Measurements from ENCODE around the gene RALGAPA2.

The RALGAPA2 gene

GRCh38 chr20:20409331-20409730, 303.1 kb downstream of the RALGAPA2 start:
- Histone ChIP-seq H3K27me3 (replicated peaks; ENCODE audit: control insufficient read depth, insufficient read depth, low read length) (no peaks in the 10 kb centered on the region), H3K4me1 (ENCODE audit: control insufficient read depth, insufficient read depth, low read length) (peaks cover 11% of the 10 kb centered on the region), H3K9ac (ENCODE audit: low read length) (no peak overlapping the region), H3K36me3 (ENCODE audit: control insufficient read depth, insufficient read depth, low read length, severe bottlenecking) (no peaks in the 10 kb centered on the region), H3K4me3 (ENCODE audit: low read length) (no peak overlapping the region), H3K9me3 (ENCODE audit: control insufficient read depth, low read length) (no peaks in the 10 kb centered on the region)
- DNase-seq (ENCODE audit: low read depth): no peak

GRCh38 chr20:20407891-20408805, 304.3 kb downstream of the RALGAPA2 start:
- no peak overlapping the region for H3K4me3 ChIP-seq (ENCODE audit: low read length)
- peaks cover 11% of the 10 kb centered on the region for H3K4me1 ChIP-seq (ENCODE audit: control insufficient read depth, insufficient read depth, low read length)
- H3K9ac ChIP-seq (ENCODE audit: low read length): no peak overlapping the region
- DNase-seq (ENCODE audit: low read depth): peak; percentile 32
- H3K27me3 ChIP-seq (replicated peaks; ENCODE audit: control insufficient read depth, insufficient read depth, low read length): no peaks in the 10 kb centered on the region
- no peaks in the 10 kb centered on the region for H3K9me3 ChIP-seq (ENCODE audit: control insufficient read depth, low read length)
- no peaks in the 10 kb centered on the region for H3K36me3 ChIP-seq (ENCODE audit: control insufficient read depth, insufficient read depth, low read length, severe bottlenecking)

GRCh38 chr20:20406306-20406705, 306.1 kb downstream of the RALGAPA2 start:
- H3K9ac ChIP-seq (ENCODE audit: low read length): no peak overlapping the region
- H3K27me3 ChIP-seq (replicated peaks; ENCODE audit: control insufficient read depth, insufficient read depth, low read length): no peaks in the 10 kb centered on the region
- peaks cover 11% of the 10 kb centered on the region for H3K4me1 ChIP-seq (ENCODE audit: control insufficient read depth, insufficient read depth, low read length)
- no peak overlapping the region for H3K4me3 ChIP-seq (ENCODE audit: low read length)
- DNase-seq (ENCODE audit: low read depth): no peak
- no peaks in the 10 kb centered on the region for H3K9me3 ChIP-seq (ENCODE audit: control insufficient read depth, low read length)
- H3K36me3 ChIP-seq (ENCODE audit: control insufficient read depth, insufficient read depth, low read length, severe bottlenecking): peaks cover 3% of the 10 kb centered on the region

GRCh38 chr20:20405623-20406022, 306.8 kb downstream of the RALGAPA2 start:
- H3K9ac ChIP-seq (ENCODE audit: low read length): no peak overlapping the region
- no peak for DNase-seq (ENCODE audit: low read depth)
- H3K9me3 ChIP-seq (ENCODE audit: control insufficient read depth, low read length): no peaks in the 10 kb centered on the region
- H3K36me3 ChIP-seq (ENCODE audit: control insufficient read depth, insufficient read depth, low read length, severe bottlenecking): peaks cover 3% of the 10 kb centered on the region
- peaks cover 11% of the 10 kb centered on the region for H3K4me1 ChIP-seq (ENCODE audit: control insufficient read depth, insufficient read depth, low read length)
- H3K27me3 ChIP-seq (replicated peaks; ENCODE audit: control insufficient read depth, insufficient read depth, low read length): no peaks in the 10 kb centered on the region
- no peak overlapping the region for H3K4me3 ChIP-seq (ENCODE audit: low read length)

- Histone ChIP-seq H3K4me1 (ENCODE audit: control insufficient read depth, insufficient read depth, low read length) (peaks cover 11% of the 10 kb centered on the region), H3K36me3 (ENCODE audit: control insufficient read depth, insufficient read depth, low read length, severe bottlenecking) (peaks cover 3% of the 10 kb centered on the region), H3K4me3 (ENCODE audit: low read length) (no peak overlapping the region), H3K9ac (ENCODE audit: low read length) (no peak overlapping the region), H3K27me3 (replicated peaks; ENCODE audit: control insufficient read depth, insufficient read depth, low read length) (no peaks in the 10 kb centered on the region), H3K9me3 (ENCODE audit: control insufficient read depth, low read length) (no peaks in the 10 kb centered on the region)
- no peak for DNase-seq (ENCODE audit: low read depth)
These were observed 307.8 kb downstream of the RALGAPA2 start for GRCh38 chr20:20404633-20405032.

- H3K36me3 ChIP-seq (ENCODE audit: control insufficient read depth, insufficient read depth, low read length, severe bottlenecking): peaks cover 3% of the 10 kb centered on the region
- H3K9ac ChIP-seq (ENCODE audit: low read length): no peak overlapping the region
- DNase-seq (ENCODE audit: low read depth): no peak
- H3K9me3 ChIP-seq (ENCODE audit: control insufficient read depth, low read length): no peaks in the 10 kb centered on the region
- H3K4me3 ChIP-seq (ENCODE audit: low read length): no peak overlapping the region
- H3K4me1 ChIP-seq (ENCODE audit: control insufficient read depth, insufficient read depth, low read length): peaks cover 3% of the 10 kb centered on the region
- no peaks in the 10 kb centered on the region for H3K27me3 ChIP-seq (replicated peaks; ENCODE audit: control insufficient read depth, insufficient read depth, low read length)
These were observed 310.5 kb downstream of the RALGAPA2 start for GRCh38 chr20:20401991-20402390.

GRCh38 chr20:20399531-20400500, 312.6 kb downstream of the RALGAPA2 start:
- Histone ChIP-seq H3K9ac (ENCODE audit: low read length) (no peak overlapping the region), H3K4me3 (ENCODE audit: low read length) (no peak overlapping the region), H3K27me3 (replicated peaks; ENCODE audit: control insufficient read depth, insufficient read depth, low read length) (no peaks in the 10 kb centered on the region), H3K9me3 (ENCODE audit: control insufficient read depth, low read length) (no peaks in the 10 kb centered on the region), H3K36me3 (ENCODE audit: control insufficient read depth, insufficient read depth, low read length, severe bottlenecking) (peaks cover 3% of the 10 kb centered on the region), H3K4me1 (ENCODE audit: control insufficient read depth, insufficient read depth, low read length) (no peaks in the 10 kb centered on the region)
- DNase-seq (ENCODE audit: low read depth): no peak

GRCh38 chr20:20398123-20398522, 314.3 kb downstream of the RALGAPA2 start:
- Histone ChIP-seq H3K9ac (ENCODE audit: low read length) (no peak overlapping the region), H3K4me3 (ENCODE audit: low read length) (no peak overlapping the region), H3K27me3 (replicated peaks; ENCODE audit: control insufficient read depth, insufficient read depth, low read length) (no peaks in the 10 kb centered on the region), H3K9me3 (ENCODE audit: control insufficient read depth, low read length) (no peaks in the 10 kb centered on the region), H3K36me3 (ENCODE audit: control insufficient read depth, insufficient read depth, low read length, severe bottlenecking) (peaks cover 3% of the 10 kb centered on the region), H3K4me1 (ENCODE audit: control insufficient read depth, insufficient read depth, low read length) (peaks cover 13% of the 10 kb centered on the region)
- DNase-seq (ENCODE audit: low read depth): no peak

- no peaks in the 10 kb centered on the region for H3K9me3 ChIP-seq (ENCODE audit: control insufficient read depth, low read length)
- no peak overlapping the region for H3K4me3 ChIP-seq (ENCODE audit: low read length)
- H3K36me3 ChIP-seq (ENCODE audit: control insufficient read depth, insufficient read depth, low read length, severe bottlenecking): peaks cover 4% of the 10 kb centered on the region
- H3K4me1 ChIP-seq (ENCODE audit: control insufficient read depth, insufficient read depth, low read length): peaks cover 17% of the 10 kb centered on the region
- DNase-seq (ENCODE audit: low read depth): no peak
- no peak overlapping the region for H3K9ac ChIP-seq (ENCODE audit: low read length)
- H3K27me3 ChIP-seq (replicated peaks; ENCODE audit: control insufficient read depth, insufficient read depth, low read length): no peaks in the 10 kb centered on the region
These were observed 315.6 kb downstream of the RALGAPA2 start for GRCh38 chr20:20396794-20397193.

GRCh38 chr20:20395903-20396568, 316.4 kb downstream of the RALGAPA2 start:
- H3K36me3 ChIP-seq (ENCODE audit: control insufficient read depth, insufficient read depth, low read length, severe bottlenecking): peaks cover 4% of the 10 kb centered on the region
- H3K4me1 ChIP-seq (ENCODE audit: control insufficient read depth, insufficient read depth, low read length): peaks cover 17% of the 10 kb centered on the region
- no peaks in the 10 kb centered on the region for H3K9me3 ChIP-seq (ENCODE audit: control insufficient read depth, low read length)
- no peak overlapping the region for H3K9ac ChIP-seq (ENCODE audit: low read length)
- H3K4me3 ChIP-seq (ENCODE audit: low read length): no peak overlapping the region
- no peaks in the 10 kb centered on the region for H3K27me3 ChIP-seq (replicated peaks; ENCODE audit: control insufficient read depth, insufficient read depth, low read length)
- no peak for DNase-seq (ENCODE audit: low read depth)

- peaks cover 17% of the 10 kb centered on the region for H3K4me1 ChIP-seq (ENCODE audit: control insufficient read depth, insufficient read depth, low read length)
- H3K27me3 ChIP-seq (replicated peaks; ENCODE audit: control insufficient read depth, insufficient read depth, low read length): no peaks in the 10 kb centered on the region
- no peak for DNase-seq (ENCODE audit: low read depth)
- no peaks in the 10 kb centered on the region for H3K9me3 ChIP-seq (ENCODE audit: control insufficient read depth, low read length)
- H3K9ac ChIP-seq (ENCODE audit: low read length): no peak overlapping the region
- H3K4me3 ChIP-seq (ENCODE audit: low read length): no peak overlapping the region
- peaks cover 4% of the 10 kb centered on the region for H3K36me3 ChIP-seq (ENCODE audit: control insufficient read depth, insufficient read depth, low read length, severe bottlenecking)
These were observed 317.4 kb downstream of the RALGAPA2 start for GRCh38 chr20:20395087-20395486.
